GM18873 (cell line): ENCODE data around the gene TXNRD1.

ENCODE experiments used
- ATAC-seq: cut with Tn5 transposase; IDR thresholded peaks from one replicate; pipeline ENCODE4 v1.9.1; 2021; ENCODE audit warnings: mild to moderate bottlenecking, moderate library complexity, moderate number of reproducible peaks; ENCODE audit not compliant: unreplicated experiment, low FRiP score

Gene TXNRD1

GRCh38 chr12:104358353-104359003 is 142.9 kb downstream of the TXNRD1 start:
- ATAC-seq: peak; percentile 66

GRCh38 chr12:104359216-104359615 is 143.6 kb downstream of the TXNRD1 start:
- no peak for ATAC-seq

GRCh38 chr12:104360157-104360556 is 144.6 kb downstream of the TXNRD1 start:
- ATAC-seq: no peak

- ATAC-seq: no peak
These were observed 145.6 kb downstream of the TXNRD1 start for GRCh38 chr12:104360983-104361707.

GRCh38 chr12:104365921-104366410 is 150.4 kb downstream of the TXNRD1 start:
- ATAC-seq: no peak

GRCh38 chr12:104369708-104370107 is 154.1 kb downstream of the TXNRD1 start:
- ATAC-seq: no peak

- ATAC-seq: no peak
These were observed 155.7 kb downstream of the TXNRD1 start for GRCh38 chr12:104371043-104371870.

GRCh38 chr12:104372061-104372720 is 156.6 kb downstream of the TXNRD1 start:
- no peak for ATAC-seq

- no peak for ATAC-seq
These were observed 157.2 kb downstream of the TXNRD1 start for GRCh38 chr12:104372721-104373335.

- no peak for ATAC-seq
These were observed 158.5 kb downstream of the TXNRD1 start for GRCh38 chr12:104374071-104374470.

GRCh38 chr12:104374806-104375205 is 159.2 kb downstream of the TXNRD1 start:
- no peak for ATAC-seq

GRCh38 chr12:104375775-104376174 is 160.2 kb downstream of the TXNRD1 start:
- no peak for ATAC-seq

GRCh38 chr12:104376650-104377513 is 161.3 kb downstream of the TXNRD1 start:
- no peak for ATAC-seq

- ATAC-seq: no peak
These were observed 161.9 kb downstream of the TXNRD1 start for GRCh38 chr12:104377514-104377812.

- ATAC-seq: no peak
These were observed 162.8 kb downstream of the TXNRD1 start for GRCh38 chr12:104378427-104378826.

- no peak for ATAC-seq
These were observed 165.8 kb downstream of the TXNRD1 start for GRCh38 chr12:104381341-104381730.

- peak; percentile 47 for ATAC-seq
These were observed 166.3 kb downstream of the TXNRD1 start for GRCh38 chr12:104381731-104382480.

GRCh38 chr12:104384141-104384880 is 168.7 kb downstream of the TXNRD1 start:
- no peak for ATAC-seq
